Keratinocyte (primary cell): ENCODE results near the gene LGR6. TPM values are rescaled to one million over a fixed set of nuclear protein-coding genes. Genes with fewer than 3 reads are reported as not detected.

Source experiments
- DNase-seq: peaks from one replicate; pipeline ENCODE4 v3.0.0-alpha.2; 2011; ENCODE audit warnings: low read depth, missing footprints, low spot score
- FAIRE-seq: peaks from 2 replicates; lab custom pipeline; 2011; peaks lifted over from hg19 to GRCh38; lab: Jason Lieb, UNC
- H2AFZ ChIP-seq: 2 replicates; pipeline ENCODE4 v1.6.0; 2012; ENCODE audit warnings: low read length, control low read depth, inconsistent platforms; ENCODE audit not compliant: control insufficient read depth
- H3K27ac ChIP-seq: 2 replicates; pipeline ENCODE4 v1.5.1; 2011; ENCODE audit warnings: low read length; ENCODE audit not compliant: control insufficient read depth, insufficient read depth
- H3K27me3 ChIP-seq: 3 replicates; pipeline ENCODE4 v1.6.0; 2011; ENCODE audit warnings: low read length; ENCODE audit not compliant: control insufficient read depth, insufficient read depth; ENCODE audit errors: extremely low read depth
- H3K36me3 ChIP-seq, 2 experiments: 2 replicates in 1 of 2; 3 replicates in 1 of 2; pipeline ENCODE4 v1.5.1; 2011; ENCODE audit warnings: low read length in 2 of 2, mild to moderate bottlenecking in 1 of 2; ENCODE audit not compliant: control insufficient read depth in 2 of 2, insufficient read depth in 2 of 2; ENCODE audit errors: extremely low read depth in 1 of 2
- H3K4me1 ChIP-seq: 3 replicates; pipeline ENCODE4 v1.5.1; 2011; ENCODE audit warnings: low read length; ENCODE audit not compliant: control insufficient read depth, insufficient read depth; ENCODE audit errors: extremely low read depth
- H3K4me2 ChIP-seq: 3 replicates; pipeline ENCODE4 v1.6.0; 2011; ENCODE audit warnings: low read depth, low read length; ENCODE audit not compliant: control insufficient read depth, insufficient read depth; ENCODE audit errors: extremely low read depth
- H3K4me3 ChIP-seq, 3 experiments: fragments of 200-600 bp in 1 of 3; sonication (generic) in 1 of 3; 2 replicates in 2 of 3; 3 replicates in 1 of 3; pipeline ENCODE4 v1.5.1; 2011 to 2016; ENCODE audit warnings: low read length in 3 of 3, mild to moderate bottlenecking in 3 of 3, control low read depth in 2 of 3, inconsistent platforms in 1 of 3, low read depth in 1 of 3, mixed read lengths in 1 of 3, mixed run types in 1 of 3, moderate library complexity in 1 of 3; ENCODE audit not compliant: control insufficient read depth in 2 of 3, insufficient read depth in 2 of 3; ENCODE audit errors: extremely low read depth in 1 of 3
- H3K79me2 ChIP-seq: 2 replicates; pipeline ENCODE4 v1.6.0; 2012; ENCODE audit warnings: low read length; ENCODE audit not compliant: control insufficient read depth, insufficient read depth
- H3K9ac ChIP-seq: 3 replicates; pipeline ENCODE4 v1.6.0; 2011; ENCODE audit warnings: low read length; ENCODE audit not compliant: control insufficient read depth, insufficient read depth; ENCODE audit errors: extremely low read depth
- H3K9me1 ChIP-seq: 3 replicates; pipeline ENCODE4 v1.6.0; 2011; ENCODE audit warnings: low read length; ENCODE audit not compliant: control insufficient read depth, insufficient read depth; ENCODE audit errors: extremely low read depth
- H3K9me3 ChIP-seq: 2 replicates; pipeline ENCODE4 v1.5.1; 2012; ENCODE audit warnings: low read depth, low read length; ENCODE audit not compliant: control insufficient read depth
- H4K20me1 ChIP-seq: 3 replicates; pipeline ENCODE4 v1.6.0; 2011; ENCODE audit warnings: low read length; ENCODE audit not compliant: control insufficient read depth, insufficient read depth; ENCODE audit errors: extremely low read depth
- CTCF ChIP-seq, 3 experiments: IDR thresholded peaks in 1 of 3; conservative IDR thresholded peaks in 1 of 3; optimal IDR thresholded peaks in 1 of 3; 2 replicates in 2 of 3; 3 replicates in 1 of 3; pipeline versions ENCODE3 to v1.5.1; 2011; ENCODE audit warnings: low read length in 3 of 3, mild to moderate bottlenecking in 3 of 3, moderate library complexity in 2 of 3, control low read depth in 1 of 3, inconsistent platforms in 1 of 3; ENCODE audit not compliant: insufficient read depth in 2 of 3; ENCODE audit errors: extremely low read depth in 1 of 3
- EZH2 ChIP-seq: IDR thresholded peaks from one replicate; pipeline ENCODE4 v1.6.1; 2012; ENCODE audit warnings: inconsistent platforms, mild to moderate bottlenecking, low read length, moderate library complexity
- dilution Hi-C: fragments of 300-500 bp; cut with MboI; formaldehyde crosslinking; loops from one replicate; pipeline ENCODE4 v1.7.0; 2020; ENCODE audit warnings: low sequenced_read_pairs; ENCODE audit not compliant: extremely low pct_ligation_motif_present
- polyA plus RNA-seq, 5 experiments: library from polyadenylated mRNA; depleted of rRNA in 3 of 5; stranded (reverse) in 3 of 5; stranded (forward) in 1 of 5; unstranded in 1 of 5; fragments of >200 nt; gene quantifications; 1 replicate in 1 of 5; 2 replicates in 3 of 5; 3 replicates in 1 of 5; pipeline versions ENCODE4 v1.2.1 to v1.2.3, GENCODE V29; 2011 to 2012; ENCODE audit warnings: missing spikeins in 2 of 5, low read depth in 1 of 5, low replicate concordance in 1 of 5

The LGR6 gene
- polyA plus RNA-seq, 1 donor (not counting 4 experiments of a cell fraction or from before 2014, with no cell fraction given) = 0.42 TPM

- DNase-seq (no peak), FAIRE-seq (no peak)
- Histone ChIP-seq H3K79me2 (no peaks in the 10 kb centered on the region), H2AFZ (no peak overlapping the region), H3K9me3 (no peaks in the 10 kb centered on the region), H3K27ac (no peak overlapping the region), H3K27me3 (no peaks in the 10 kb centered on the region), H3K36me3 (no peaks in the 10 kb centered on the region), H3K4me2 (no peak overlapping the region), H3K9me1 (peaks cover 2% of the 10 kb centered on the region), H3K9ac (no peak overlapping the region), H4K20me1 (no peaks in the 10 kb centered on the region), H3K4me1 (peaks cover 53% of the 10 kb centered on the region), H3K4me3 (no peak overlapping the region)
- dilution Hi-C loops = no loop called here
- TF ChIP-seq EZH2 = no peak
- TF ChIP-seq CTCF (optimal IDR thresholded peaks at IDR 0.05 in 1 of 3, IDR thresholded peaks at IDR 0.05 in 1 of 3, conservative IDR thresholded peaks at IDR 0.05 in 1 of 3; ENCODE audit: extremely low read depth in 1 of 3, insufficient read depth in 2 of 3, low read length in 3 of 3) = no peak
These were observed 40.2 kb downstream of the LGR6 start for GRCh38 chr1:202233804-202234203.

GRCh38 chr1:202234331-202235002 is 40.9 kb downstream of the LGR6 start:
- Histone ChIP-seq H3K9ac (no peak overlapping the region), H3K79me2 (no peaks in the 10 kb centered on the region), H2AFZ (no peak overlapping the region), H3K36me3 (no peaks in the 10 kb centered on the region), H3K27me3 (no peaks in the 10 kb centered on the region), H3K4me3 (no peak overlapping the region), H3K9me1 (peaks cover 2% of the 10 kb centered on the region), H4K20me1 (no peaks in the 10 kb centered on the region), H3K9me3 (no peaks in the 10 kb centered on the region), H3K4me1 (peaks cover 46% of the 10 kb centered on the region), H3K4me2 (no peak overlapping the region), H3K27ac (no peak overlapping the region)
- dilution Hi-C loops = no loop called here
- DNase-seq (no peak), FAIRE-seq (peak; percentile 65)
- TF ChIP-seq EZH2 (no peak), CTCF (optimal IDR thresholded peaks at IDR 0.05 in 1 of 3, IDR thresholded peaks at IDR 0.05 in 1 of 3, conservative IDR thresholded peaks at IDR 0.05 in 1 of 3; ENCODE audit: extremely low read depth in 1 of 3, insufficient read depth in 2 of 3, low read length in 3 of 3) (no peak)
